ENCODE measurements around the gene GAD1.

The GAD1 gene

GRCh38 chr2:170778900-170779299 lies 37.8 kb upstream of the GAD1 start:
- Histone ChIP-seq H3K4me3 (ENCODE audit: low read length) (no peak overlapping the region), H3K27me3 (replicated peaks; ENCODE audit: insufficient read depth, low read length) (no peaks in the 10 kb centered on the region), H2AFZ (ENCODE audit: low read length) (no peak overlapping the region), H3K79me2 (ENCODE audit: low read length) (no peaks in the 10 kb centered on the region), H4K20me1 (ENCODE audit: insufficient read depth, low read length) (no peaks in the 10 kb centered on the region), H3K9me2 (replicated peaks; ENCODE audit: insufficient read depth, low read length) (no peaks in the 10 kb centered on the region), H3K27ac (ENCODE audit: low read length) (no peak overlapping the region), H3K36me3 (replicated peaks; ENCODE audit: insufficient read depth, low read length) (no peaks in the 10 kb centered on the region), H3F3A (ENCODE audit: insufficient read depth, low read length) (no peaks in the 10 kb centered on the region), H3K4me2 (ENCODE audit: low read depth, low read length) (no peak overlapping the region), H3K9me3 (replicated peaks; ENCODE audit: insufficient read depth, low read length) (no peaks in the 10 kb centered on the region), H3K4me1 (ENCODE audit: low read length) (peaks cover 11% of the 10 kb centered on the region; the same call in 1 of the 2 replicates), H3K9ac (ENCODE audit: low read length) (no peak overlapping the region)
- DNase-seq = no peak
- TF ChIP-seq EZH2 (optimal IDR thresholded peaks at IDR 0.05; ENCODE audit: low read depth, low read length) = no peak

- Histone ChIP-seq H3K79me2 (ENCODE audit: low read length) (no peaks in the 10 kb centered on the region), H3K27ac (ENCODE audit: low read length) (no peak overlapping the region), H3K4me2 (ENCODE audit: low read depth, low read length) (no peak overlapping the region), H3K9me2 (replicated peaks; ENCODE audit: insufficient read depth, low read length) (no peaks in the 10 kb centered on the region), H3F3A (ENCODE audit: insufficient read depth, low read length) (no peaks in the 10 kb centered on the region), H3K4me1 (ENCODE audit: low read length) (peaks cover 11% of the 10 kb centered on the region; the same call in 1 of the 2 replicates), H4K20me1 (ENCODE audit: insufficient read depth, low read length) (no peaks in the 10 kb centered on the region), H2AFZ (ENCODE audit: low read length) (no peak overlapping the region), H3K9ac (ENCODE audit: low read length) (no peak overlapping the region), H3K4me3 (ENCODE audit: low read length) (no peak overlapping the region), H3K27me3 (replicated peaks; ENCODE audit: insufficient read depth, low read length) (no peaks in the 10 kb centered on the region), H3K36me3 (replicated peaks; ENCODE audit: insufficient read depth, low read length) (no peaks in the 10 kb centered on the region), H3K9me3 (replicated peaks; ENCODE audit: insufficient read depth, low read length) (no peaks in the 10 kb centered on the region)
- DNase-seq = no peak
- TF ChIP-seq EZH2 (optimal IDR thresholded peaks at IDR 0.05; ENCODE audit: low read depth, low read length) (no peak), EZH2phosphoT487 (IDR thresholded peaks at IDR 0.05; ENCODE audit: low read length) (no peak)
Observed at GRCh38 chr2:170779304-170779703, 37.4 kb upstream of the GAD1 start.

- Histone ChIP-seq H3K9ac (ENCODE audit: low read length) (no peak overlapping the region), H2AFZ (ENCODE audit: low read length) (no peak overlapping the region), H3K4me2 (ENCODE audit: low read depth, low read length) (no peak overlapping the region), H3F3A (ENCODE audit: insufficient read depth, low read length) (no peaks in the 10 kb centered on the region), H3K36me3 (replicated peaks; ENCODE audit: insufficient read depth, low read length) (no peaks in the 10 kb centered on the region), H3K4me1 (ENCODE audit: low read length) (peaks cover 11% of the 10 kb centered on the region; the same call in 1 of the 2 replicates), H4K20me1 (ENCODE audit: insufficient read depth, low read length) (no peaks in the 10 kb centered on the region), H3K79me2 (ENCODE audit: low read length) (no peaks in the 10 kb centered on the region), H3K27me3 (replicated peaks; ENCODE audit: insufficient read depth, low read length) (no peaks in the 10 kb centered on the region), H3K27ac (ENCODE audit: low read length) (no peak overlapping the region), H3K4me3 (ENCODE audit: low read length) (no peak overlapping the region), H3K9me3 (replicated peaks; ENCODE audit: insufficient read depth, low read length) (no peaks in the 10 kb centered on the region), H3K9me2 (replicated peaks; ENCODE audit: insufficient read depth, low read length) (no peaks in the 10 kb centered on the region)
- TF ChIP-seq EZH2phosphoT487 (IDR thresholded peaks at IDR 0.05; ENCODE audit: low read length) = no peak
- no peak for TF ChIP-seq CTCF (IDR thresholded peaks at IDR 0.05; ENCODE audit: low read length)
- TF ChIP-seq EZH2 (optimal IDR thresholded peaks at IDR 0.05; ENCODE audit: low read depth, low read length) = no peak
- DNase-seq = no peak
Observed at GRCh38 chr2:170782673-170783072, 34.0 kb upstream of the GAD1 start.

- Histone ChIP-seq H3F3A (ENCODE audit: insufficient read depth, low read length) (no peaks in the 10 kb centered on the region), H2AFZ (ENCODE audit: low read length) (no peak overlapping the region), H3K27ac (ENCODE audit: low read length) (no peak overlapping the region)
Observed at GRCh38 chr2:170783549-170783948, 33.1 kb upstream of the GAD1 start.

More at GRCh38 chr2:170783549-170783948, 33.1 kb upstream of the GAD1 start:
- Histone ChIP-seq H3K27me3 (replicated peaks; ENCODE audit: insufficient read depth, low read length) (no peaks in the 10 kb centered on the region), H3K36me3 (replicated peaks; ENCODE audit: insufficient read depth, low read length) (no peaks in the 10 kb centered on the region), H3K4me3 (ENCODE audit: low read length) (no peak overlapping the region), H4K20me1 (ENCODE audit: insufficient read depth, low read length) (no peaks in the 10 kb centered on the region), H3K4me2 (ENCODE audit: low read depth, low read length) (no peak overlapping the region), H3K9me3 (replicated peaks; ENCODE audit: insufficient read depth, low read length) (no peaks in the 10 kb centered on the region), H3K79me2 (ENCODE audit: low read length) (no peaks in the 10 kb centered on the region), H3K4me1 (ENCODE audit: low read length) (peaks cover 10% of the 10 kb centered on the region; the same call in 1 of the 2 replicates), H3K9ac (ENCODE audit: low read length) (no peak overlapping the region), H3K9me2 (replicated peaks; ENCODE audit: insufficient read depth, low read length) (no peaks in the 10 kb centered on the region)
- no peak for DNase-seq
- no peak for TF ChIP-seq EZH2 (optimal IDR thresholded peaks at IDR 0.05; ENCODE audit: low read depth, low read length)
- TF ChIP-seq EZH2phosphoT487 (IDR thresholded peaks at IDR 0.05; ENCODE audit: low read length) = no peak
- no peak for TF ChIP-seq CTCF (IDR thresholded peaks at IDR 0.05; ENCODE audit: low read length)

Data from MM.1S (cell line).